Mucosa of rectum (tissue), 2 donors: ENCODE results near the gene AMIGO2.

Experiments
- H3K27ac ChIP-seq, 2 donors: one replicate each; pipeline ENCODE4 v1.7.0; 2013; ENCODE audit warnings: inconsistent platforms in 2 of 2, low read depth in 2 of 2, low read length in 2 of 2
- H3K27me3 ChIP-seq, 2 donors: one replicate each; pipeline ENCODE4 v1.7.0; 2013; ENCODE audit warnings: low read length in 2 of 2; ENCODE audit not compliant: control insufficient read depth in 2 of 2, insufficient read depth in 2 of 2
- H3K36me3 ChIP-seq, 2 donors: one replicate each; pipeline ENCODE4 v1.7.0; 2013; ENCODE audit warnings: low read length in 2 of 2; ENCODE audit not compliant: control insufficient read depth in 2 of 2, insufficient read depth in 2 of 2
- H3K4me1 ChIP-seq, 2 donors: one replicate each; pipeline ENCODE4 v1.7.0; 2013; ENCODE audit warnings: low read length in 2 of 2, mild to moderate bottlenecking in 1 of 2; ENCODE audit not compliant: control insufficient read depth in 2 of 2, insufficient read depth in 2 of 2
- H3K4me3 ChIP-seq, 2 donors: one replicate each; pipeline ENCODE4 v1.7.0; 2013; ENCODE audit warnings: low read length in 2 of 2
- H3K9ac ChIP-seq, 2 donors: one replicate each; pipeline ENCODE4 v1.7.0; 2013; ENCODE audit warnings: low read length in 2 of 2, low read depth in 1 of 2, mild to moderate bottlenecking in 1 of 2
- H3K9me3 ChIP-seq, 2 donors: one replicate each; pipeline ENCODE4 v1.7.0; 2013; ENCODE audit warnings: low read length in 2 of 2; ENCODE audit not compliant: control insufficient read depth in 2 of 2
- donor health status: healthy.
- donor health status: Normal muscosa, but diverticular disease.

Gene AMIGO2

DNA sequence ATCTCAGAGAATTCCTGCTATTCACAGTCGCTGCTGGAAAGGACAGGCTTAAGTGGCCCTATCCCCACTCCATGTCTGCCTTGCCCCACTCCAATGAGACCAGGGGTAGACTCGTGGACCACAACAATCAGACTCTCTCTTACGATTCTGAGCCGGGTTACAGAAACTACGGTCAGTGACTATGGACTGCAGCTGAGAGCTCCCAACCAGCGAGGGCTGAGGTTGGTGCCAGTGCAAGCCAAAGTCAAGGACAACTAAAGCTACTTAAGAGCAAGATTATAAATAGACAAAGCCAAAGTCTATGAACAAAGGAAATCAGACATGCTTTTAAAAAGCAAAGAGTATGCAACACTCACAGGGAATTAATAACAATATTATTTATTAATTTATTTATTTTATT lies 18.3 kb upstream of the AMIGO2 start:
- no peaks in the 10 kb centered on the region for H3K4me1 ChIP-seq

GRCh38 chr12:47097276-47097896 lies 17.6 kb upstream of the AMIGO2 start:
- no peak overlapping the region for H3K9ac ChIP-seq

More for the DNA sequence above, 18.3 kb upstream of the AMIGO2 start:
- Histone ChIP-seq H3K27me3 (no peaks in the 10 kb centered on the region), H3K9me3 (no peaks in the 10 kb centered on the region), H3K36me3 (no peaks in the 10 kb centered on the region), H3K4me3 (no peak overlapping the region), H3K27ac (peak overlapping the region in 1 of 2 donors; percentile 4), H3K9ac (no peak overlapping the region)

DNA sequence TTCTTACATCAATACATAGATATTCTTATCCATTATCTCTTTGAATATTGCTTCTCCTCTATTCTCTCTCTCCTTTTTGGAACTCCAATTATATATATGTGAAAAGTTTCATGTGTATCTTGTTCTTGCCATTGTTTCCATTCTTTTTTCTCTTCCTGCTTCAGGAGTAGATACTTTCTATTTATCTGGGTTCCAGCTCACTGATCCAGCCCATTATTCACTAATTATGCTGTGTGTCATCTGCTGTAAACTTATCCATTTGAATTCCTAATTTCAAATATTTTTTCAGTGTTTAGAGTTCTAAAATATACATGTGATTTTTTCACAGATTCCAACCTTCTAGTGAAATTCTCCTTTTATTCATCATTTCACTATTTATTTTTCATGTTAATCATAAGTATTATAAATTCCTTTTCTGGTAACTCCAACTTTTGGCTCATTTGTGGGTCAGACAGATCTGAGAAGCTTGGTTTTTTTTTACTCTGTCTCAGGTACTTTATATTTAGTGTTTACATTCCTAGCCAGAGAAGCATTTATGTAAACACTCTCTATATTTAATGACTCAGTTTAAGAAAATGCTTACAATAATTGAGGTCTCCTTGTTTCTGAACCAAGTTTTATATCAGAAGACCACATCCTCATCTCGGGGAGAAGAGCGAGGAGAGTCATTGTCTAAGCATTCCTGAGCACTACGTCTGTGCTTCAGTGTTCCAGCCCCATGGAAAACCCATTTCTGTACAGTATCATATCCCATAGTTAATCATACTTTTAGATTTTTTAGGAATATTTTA lies 15.9 kb upstream of the AMIGO2 start:
- H3K4me3 ChIP-seq = no peak overlapping the region
- no peaks in the 10 kb centered on the region for H3K27me3 ChIP-seq
- H3K27ac ChIP-seq = no peak overlapping the region
- H3K9ac ChIP-seq = no peak overlapping the region
- H3K4me1 ChIP-seq = no peaks in the 10 kb centered on the region
- H3K36me3 ChIP-seq = no peaks in the 10 kb centered on the region
- H3K9me3 ChIP-seq = no peaks in the 10 kb centered on the region

More at GRCh38 chr12:47097276-47097896, 17.6 kb upstream of the AMIGO2 start:
- Histone ChIP-seq H3K27me3 (no peaks in the 10 kb centered on the region), H3K4me3 (no peak overlapping the region), H3K36me3 (no peaks in the 10 kb centered on the region), H3K27ac (no peak overlapping the region), H3K4me1 (no peaks in the 10 kb centered on the region), H3K9me3 (no peaks in the 10 kb centered on the region)

DNA sequence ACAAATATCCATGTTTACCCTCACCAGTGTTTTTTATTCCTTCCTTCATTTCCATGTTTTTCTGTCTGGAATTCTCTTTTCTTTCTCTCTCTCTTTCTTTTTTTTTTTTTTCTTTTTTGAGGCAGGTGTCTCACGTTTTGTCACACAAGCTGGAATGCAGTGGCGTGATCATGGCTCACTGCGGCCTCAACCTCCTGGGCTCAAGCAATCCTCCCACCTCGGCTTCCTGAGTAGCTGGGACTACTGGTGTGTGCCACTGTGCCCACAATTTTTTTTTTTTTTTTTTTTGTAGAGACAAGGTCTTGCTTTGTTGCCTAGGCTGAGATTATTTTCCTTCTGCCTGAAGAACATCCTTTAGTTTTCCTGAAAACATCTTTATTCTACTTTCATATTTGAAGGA lies 15.0 kb upstream of the AMIGO2 start:
- no peaks in the 10 kb centered on the region for H3K9me3 ChIP-seq
- H3K9ac ChIP-seq = no peak overlapping the region
- no peaks in the 10 kb centered on the region for H3K4me1 ChIP-seq
- H3K27me3 ChIP-seq = no peaks in the 10 kb centered on the region
- no peak overlapping the region for H3K27ac ChIP-seq
- H3K4me3 ChIP-seq = no peak overlapping the region
- H3K36me3 ChIP-seq = no peaks in the 10 kb centered on the region

GRCh38 chr12:47091009-47091408 lies 11.2 kb upstream of the AMIGO2 start:
- Histone ChIP-seq H3K4me3 (no peak overlapping the region), H3K9ac (no peak overlapping the region), H3K4me1 (no peaks in the 10 kb centered on the region), H3K9me3 (no peaks in the 10 kb centered on the region), H3K27ac (no peak overlapping the region), H3K36me3 (no peaks in the 10 kb centered on the region), H3K27me3 (no peaks in the 10 kb centered on the region)

- Histone ChIP-seq H3K4me1 (no peaks in the 10 kb centered on the region), H3K27ac (no peak overlapping the region), H3K4me3 (no peak overlapping the region)
These were observed 8.5 kb upstream of the AMIGO2 start for GRCh38 chr12:47088021-47088944.

DNA sequence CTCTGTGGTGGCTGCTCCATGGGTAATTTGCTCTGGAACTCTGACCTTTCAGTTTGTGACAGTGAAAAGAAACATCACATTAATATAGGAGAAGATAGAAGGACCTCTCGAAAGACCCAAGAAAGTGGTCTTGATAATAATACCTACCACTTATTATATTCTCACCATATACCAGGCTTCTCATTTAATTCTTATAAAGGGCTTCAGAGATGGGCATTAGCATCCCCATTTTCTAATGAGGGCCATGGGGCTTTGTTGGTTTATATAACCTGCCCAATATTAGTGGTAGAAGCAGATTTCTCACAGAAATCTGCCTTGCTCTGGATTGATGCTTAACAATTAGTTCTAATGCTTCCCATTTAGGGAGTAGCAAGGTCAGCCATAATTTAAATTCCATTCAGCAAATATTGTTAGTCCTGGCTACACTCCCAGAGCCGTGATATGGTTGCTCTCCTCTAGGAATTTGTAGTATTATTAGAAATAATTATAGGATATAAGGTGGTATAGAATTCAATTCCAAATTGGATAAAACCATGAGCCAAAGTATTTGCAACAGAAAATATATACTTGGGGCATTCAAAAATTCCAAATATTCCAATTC lies 7.4 kb upstream of the AMIGO2 start:
- Histone ChIP-seq H3K36me3 (no peaks in the 10 kb centered on the region), H3K27me3 (no peaks in the 10 kb centered on the region), H3K4me3 (no peak overlapping the region), H3K4me1 (no peaks in the 10 kb centered on the region), H3K9me3 (no peaks in the 10 kb centered on the region), H3K9ac (no peak overlapping the region), H3K27ac (no peak overlapping the region)

More at GRCh38 chr12:47088021-47088944, 8.5 kb upstream of the AMIGO2 start:
- Histone ChIP-seq H3K9me3 (no peaks in the 10 kb centered on the region), H3K9ac (no peak overlapping the region), H3K27me3 (no peaks in the 10 kb centered on the region), H3K36me3 (no peaks in the 10 kb centered on the region)

DNA sequence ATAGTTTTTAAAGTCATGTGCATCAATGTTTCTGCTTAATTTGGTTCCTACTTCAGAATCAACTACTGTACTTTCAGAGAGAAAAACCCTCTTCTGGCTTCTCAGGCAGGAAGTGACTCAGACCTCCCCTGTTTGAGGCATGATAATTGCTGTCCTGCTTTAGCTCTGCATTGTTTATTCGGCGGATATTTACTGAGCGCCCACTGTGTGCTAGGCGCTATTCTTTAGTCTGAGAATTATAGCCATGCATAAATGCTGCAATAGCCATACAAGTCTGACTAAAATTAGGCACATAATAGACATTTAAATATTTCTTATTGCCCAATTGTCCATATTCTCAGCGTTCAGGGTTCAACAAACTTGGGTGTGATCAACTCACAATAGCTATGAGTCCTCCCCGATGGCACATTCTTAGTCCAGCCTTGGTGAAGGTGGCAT lies 6.1 kb upstream of the AMIGO2 start:
- no peaks in the 10 kb centered on the region for H3K4me1 ChIP-seq
- H3K4me3 ChIP-seq = peak overlapping the region in 1 of 2 donors; percentile 4
- peak overlapping the region in 1 of 2 donors; percentile 3 for H3K27ac ChIP-seq
- H3K36me3 ChIP-seq = no peaks in the 10 kb centered on the region
- H3K9ac ChIP-seq = no peak overlapping the region
- H3K27me3 ChIP-seq = no peaks in the 10 kb centered on the region
- no peaks in the 10 kb centered on the region for H3K9me3 ChIP-seq

GRCh38 chr12:47084172-47084571 lies 4.4 kb upstream of the AMIGO2 start:
- H3K9ac ChIP-seq = no peak overlapping the region
- no peaks in the 10 kb centered on the region for H3K36me3 ChIP-seq
- H3K27me3 ChIP-seq = no peaks in the 10 kb centered on the region
- no peak overlapping the region for H3K27ac ChIP-seq
- H3K4me1 ChIP-seq = no peaks in the 10 kb centered on the region
- H3K4me3 ChIP-seq = no peak overlapping the region
- H3K9me3 ChIP-seq = no peaks in the 10 kb centered on the region
